A549 (cell line): ENCODE results near the gene MMD. TPM values are rescaled to one million over a fixed set of nuclear protein-coding genes. Genes with fewer than 3 reads are reported as not detected.

Experiments
- ATAC-seq, 2 experiments: fragments of 200-7000 bp in 1 of 2; fragments of >200 bp in 1 of 2; cut with Nextera tagmentation in 1 of 2; cut with Tn5 transposase in 1 of 2; 3 replicates each; pipeline versions ENCODE4 v1.8.0 to v1.9.1; 2018 to 2020; ENCODE audit warnings: mild to moderate bottlenecking in 1 of 2, moderate library complexity in 1 of 2
- CTCF ChIA-PET: fragments of 300-600 bp; sonication (Branson Sonifier 250); formaldehyde crosslinking; extraction: SDS; loops from one replicate; lab custom pipeline; 2021; ENCODE audit warnings: antibody characterized with exemption, inconsistent platforms; lab: Yijun Ruan, JAX
- POLR2A ChIA-PET: fragments of 350-600 bp; formaldehyde crosslinking; extraction: SDS; loops from one replicate; lab custom pipeline; 2021; ENCODE audit warnings: antibody characterized with exemption, inconsistent platforms; lab: Yijun Ruan, JAX
- DNase-seq, 2 experiments: peaks; one replicate each; pipeline versions ENCODE4 v3.0.0 to v3.0.0-alpha.2; 2011 to 2016; ENCODE audit warnings: low read depth in 1 of 2, low spot score in 1 of 2
- FAIRE-seq: peaks from 2 replicates; lab custom pipeline; 2011; peaks lifted over from hg19 to GRCh38; lab: Jason Lieb, UNC
- H3K27ac ChIP-seq, 2 experiments: fragments of >200 bp; sonication (Bioruptor Twin); formaldehyde crosslinking; 3 replicates each; pipeline ENCODE4 v1.5.1; 2016 to 2017
- H3K4me1 ChIP-seq: fragments of >200 bp; sonication (Bioruptor Twin); formaldehyde crosslinking; 3 replicates; pipeline ENCODE4 v1.6.1; 2016
- H3K4me2 ChIP-seq: fragments of >200 bp; sonication (Bioruptor Twin); formaldehyde crosslinking; 3 replicates; pipeline ENCODE4 v1.6.1; 2016
- H3K4me3 ChIP-seq: fragments of >200 bp; sonication (Bioruptor Twin); formaldehyde crosslinking; 3 replicates; pipeline ENCODE4 v1.5.1; 2016
- H3K9me3 ChIP-seq: fragments of >200 bp; sonication (Bioruptor Twin); formaldehyde crosslinking; 3 replicates; pipeline ENCODE4 v1.6.1; 2016
- BCL3 ChIP-seq: fragments of >200 bp; sonication (Bioruptor Twin); formaldehyde crosslinking; IDR thresholded peaks from 3 replicates; pipeline ENCODE4 v1.6.1; 2016
- CBX2 ChIP-seq: fragments of 200-600 bp; sonication (generic); IDR thresholded peaks from 2 replicates; pipeline ENCODE4 v1.6.1; 2016; ENCODE audit warnings: low read depth, mild to moderate bottlenecking, borderline replicate concordance
- CBX8 ChIP-seq: fragments of 200-600 bp; sonication (generic); IDR thresholded peaks from 2 replicates; pipeline ENCODE4 v1.6.1; 2016
- CEBPB ChIP-seq, 2 experiments: fragments of >200 bp in 1 of 2; sonication (Bioruptor Twin) in 1 of 2; formaldehyde crosslinking in 1 of 2; IDR thresholded peaks; 2 replicates each; pipeline ENCODE4 v1.6.1; 2012 to 2016
- CHD2 ChIP-seq: fragments of 150-350 bp; IDR thresholded peaks from 2 replicates; pipeline ENCODE4 v1.6.1; 2014; ENCODE audit warnings: low read length; ENCODE audit not compliant: partially characterized antibody
- EHF ChIP-seq: fragments of 250-450 bp; sonication (Bioruptor Pico); IDR thresholded peaks from 2 replicates; pipeline ENCODE4 v1.5.0; 2020; ENCODE audit warnings: mild to moderate bottlenecking
- ELK1 ChIP-seq: fragments of 150-350 bp; IDR thresholded peaks from 2 replicates; pipeline ENCODE4 v1.6.1; 2014; ENCODE audit warnings: low read depth, mild to moderate bottlenecking, low read length
- EP300 ChIP-seq, 2 experiments: fragments of >200 bp; sonication (Bioruptor Twin); formaldehyde crosslinking; IDR thresholded peaks; 2 replicates in 1 of 2; 3 replicates in 1 of 2; pipeline ENCODE4 v1.6.1; 2016 to 2017
- FOSB ChIP-seq: fragments of 250-450 bp; sonication (Bioruptor Pico); IDR thresholded peaks from 2 replicates; pipeline ENCODE4 v1.5.0; 2020; ENCODE audit warnings: mild to moderate bottlenecking, moderate library complexity
- FOSL2 ChIP-seq, 2 experiments: fragments of 450-650 bp in 1 of 2; fragments of >200 bp in 1 of 2; sonication (Bioruptor Twin) in 1 of 2; formaldehyde crosslinking; IDR thresholded peaks; 2 replicates each; pipeline versions ENCODE4 v1.5.0 to v1.6.1; 2016 to 2020; ENCODE audit warnings: mild to moderate bottlenecking in 1 of 2, moderate library complexity in 1 of 2
- HDAC2 ChIP-seq: fragments of 200-600 bp; sonication (generic); IDR thresholded peaks from 2 replicates; pipeline ENCODE4 v1.6.1; 2016
- HES2 ChIP-seq: fragments of >200 bp; sonication (Bioruptor Twin); formaldehyde crosslinking; IDR thresholded peaks from 2 replicates; pipeline ENCODE4 v1.6.1; 2016
- HEYL ChIP-seq: fragments of 250-450 bp; sonication (Bioruptor Pico); IDR thresholded peaks from 2 replicates; pipeline ENCODE4 v1.8.0; 2021; ENCODE audit warnings: mild to moderate bottlenecking, moderate library complexity
- HOXA7 ChIP-seq: fragments of 250-450 bp; sonication (Bioruptor Pico); IDR thresholded peaks from 2 replicates; pipeline ENCODE4 v1.5.0; 2020; ENCODE audit warnings: mild to moderate bottlenecking, moderate library complexity
- HOXB13 ChIP-seq: fragments of 250-450 bp; sonication (Bioruptor Pico); IDR thresholded peaks from 2 replicates; pipeline ENCODE4 v1.5.0; 2020; ENCODE audit warnings: low read depth, mild to moderate bottlenecking, moderate library complexity
- JUN ChIP-seq, 2 experiments: fragments of >200 bp; sonication (Bioruptor Twin); formaldehyde crosslinking; IDR thresholded peaks; 2 replicates in 1 of 2; 3 replicates in 1 of 2; pipeline ENCODE4 v1.6.1; 2016 to 2017
- JUNB ChIP-seq: fragments of >200 bp; sonication (Bioruptor Twin); formaldehyde crosslinking; IDR thresholded peaks from 2 replicates; pipeline ENCODE4 v1.6.1; 2016
- KDM1A ChIP-seq: fragments of 200-600 bp; sonication (generic); IDR thresholded peaks from 2 replicates; pipeline ENCODE4 v1.6.1; 2016; ENCODE audit warnings: low read depth, mild to moderate bottlenecking
- KDM5A ChIP-seq: fragments of 200-600 bp; sonication (generic); IDR thresholded peaks from 2 replicates; pipeline ENCODE4 v1.6.1; 2016; ENCODE audit warnings: antibody characterized with exemption, mild to moderate bottlenecking
- MAZ ChIP-seq: fragments of 150-350 bp; IDR thresholded peaks from 2 replicates; pipeline ENCODE4 v1.6.1; 2014; ENCODE audit warnings: antibody characterized with exemption, low read depth, low read length, borderline replicate concordance
- MYC ChIP-seq: IDR thresholded peaks from 2 replicates; pipeline ENCODE4 v1.6.1; 2012; ENCODE audit warnings: mild to moderate bottlenecking, inconsistent platforms, low read length, improper control_type of control experiment, borderline replicate concordance
- NR3C1 ChIP-seq: fragments of >200 bp; sonication (Bioruptor Twin); formaldehyde crosslinking; IDR thresholded peaks from 3 replicates; pipeline ENCODE4 v1.6.1; 2017
- PBX3 ChIP-seq: IDR thresholded peaks from 2 replicates; pipeline ENCODE4 v1.6.1; 2012
- PHF8 ChIP-seq: fragments of 200-600 bp; sonication (generic); IDR thresholded peaks from 2 replicates; pipeline ENCODE4 v1.6.1; 2016; ENCODE audit warnings: low read depth, mild to moderate bottlenecking, antibody characterized with exemption, moderate library complexity, borderline replicate concordance
- POLR2A ChIP-seq: IDR thresholded peaks from 2 replicates; pipeline ENCODE4 v1.6.1; 2012; ENCODE audit warnings: mild to moderate bottlenecking, low read length
- RARB ChIP-seq: fragments of 250-450 bp; sonication (Bioruptor Pico); IDR thresholded peaks from 2 replicates; pipeline ENCODE4 v1.8.0; 2021; ENCODE audit warnings: mild to moderate bottlenecking, moderate library complexity
- RCOR1 ChIP-seq: fragments of 150-350 bp; IDR thresholded peaks from 2 replicates; pipeline ENCODE4 v1.6.1; 2014; ENCODE audit warnings: antibody characterized with exemption, low read length, low read depth
- RFX5 ChIP-seq: fragments of 450-650 bp; IDR thresholded peaks from 2 replicates; pipeline ENCODE4 v1.7.1; 2014; ENCODE audit warnings: antibody characterized with exemption, mild to moderate bottlenecking, moderate library complexity
- TFCP2L1 ChIP-seq: fragments of 250-450 bp; sonication (Bioruptor Pico); IDR thresholded peaks from 2 replicates; pipeline ENCODE4 v1.5.0; 2021; ENCODE audit warnings: mild to moderate bottlenecking
- TP53 ChIP-seq: fragments of 250-450 bp; sonication (Bioruptor Pico); IDR thresholded peaks from 2 replicates; pipeline ENCODE4 v1.5.0; 2021; ENCODE audit warnings: mild to moderate bottlenecking, moderate library complexity
- ZSCAN20 ChIP-seq: fragments of 250-450 bp; sonication (Bioruptor Pico); IDR thresholded peaks from 2 replicates; pipeline ENCODE4 v1.8.0; 2022; ENCODE audit warnings: mild to moderate bottlenecking, moderate library complexity
- WGBS: methylation state at CpG from one replicate; pipeline ENCODE4 v1.1.6; 2017; ENCODE audit errors: missing lambda C conversion rate; 5-methylcytosine and 5-hydroxymethylcytosine counted together
- polyA plus RNA-seq, 4 experiments: library from polyadenylated mRNA; depleted of rRNA in 3 of 4; stranded (reverse); fragments of >200 nt; fragmentation: RNase III in 1 of 4; extraction: RNeasy Plus Mini Kit Qiagen cat#74134 plus additional on column Dnase treatment in 1 of 4; gene quantifications; 2 replicates in 3 of 4; 3 replicates in 1 of 4; pipeline ENCODE4 v1.2.3, GENCODE V29; 2011 to 2017

MMD gene
- polyA plus RNA-seq, 2 of the 4 experiments (the other 2 are of a cell fraction) = 22.5 to 54.7 TPM

GRCh38 chr17:55442462-55442861, 20.8 kb upstream of the MMD start:
- TF ChIP-seq HOXA7 (CRISPR knock-in tag) (no peak), CHD2 (no peak), RCOR1 (no peak), FOSB (CRISPR knock-in tag) (no peak), FOSL2 (IDR thresholded peaks at IDR 0.05) (no peak), FOSL2 (CRISPR knock-in tag; IDR thresholded peaks at IDR 0.05) (no peak), KDM5A (no peak), HEYL (CRISPR knock-in tag) (no peak), HDAC2 (no peak), PBX3 (no peak), KDM1A (no peak)
- ChIA-PET CTCF (interaction anchor here (0.5 to 2.0 kb wide), 7 partner anchors 9 to 160 kb away, joined by 3 to 8 read pairs (median 3); no protein-coding TSS in a partner anchor), POLR2A (no interaction called here)
- DNase-seq = no peak
- no peaks in the 10 kb centered on the region for H3K9me3 ChIP-seq
- H3K27ac ChIP-seq = peak overlapping the region; percentile 65 to 79; a peak in 4 of 6 replicates
- no peak for ATAC-seq
- no peak overlapping the region for H3K4me2 ChIP-seq
- no peak overlapping the region for H3K4me3 ChIP-seq
- 95% methylated on average over 5 of the region's 5 CpGs for WGBS
- peaks cover 62% of the 10 kb centered on the region for H3K4me1 ChIP-seq
- no peak for FAIRE-seq

GRCh38 chr17:55441544-55441943, 19.9 kb upstream of the MMD start:
- CTCF ChIA-PET = interaction anchor here (1.1 to 2.0 kb wide), 4 partner anchors 10 to 73 kb away, joined by 3 to 8 read pairs (median 6); no protein-coding TSS in a partner anchor

GRCh38 chr17:55440391-55440790, 18.8 kb upstream of the MMD start:
- DNase-seq (no peak), ATAC-seq (no peak), FAIRE-seq (no peak)
- CTCF ChIA-PET = interaction anchor here (0.7 to 1.5 kb wide), 3 partner anchors 12 to 73 kb away, joined by 3 to 8 read pairs (median 4); no protein-coding TSS in a partner anchor
- POLR2A ChIA-PET = interaction anchor here (1.0 kb wide), 1 partner anchor 15 kb away, joined by 3 read pairs; no protein-coding TSS in a partner anchor
- Histone ChIP-seq H3K4me3 (no peak overlapping the region), H3K27ac (peak overlapping the region; percentile 49 to 79; a peak in 4 of 6 replicates), H3K4me1 (peaks cover 49% of the 10 kb centered on the region), H3K4me2 (no peak overlapping the region), H3K9me3 (no peaks in the 10 kb centered on the region)
- 79% methylated on average over 3 of the region's 3 CpGs for WGBS
- TF ChIP-seq NR3C1 = no peak
- no peak for TF ChIP-seq PHF8
- TF ChIP-seq FOSL2 (IDR thresholded peaks at IDR 0.05) = no peak
- TF ChIP-seq FOSL2 (CRISPR knock-in tag; IDR thresholded peaks at IDR 0.05) = no peak
- TF ChIP-seq CEBPB (IDR thresholded peaks at IDR 0.05) = no peak
- TF ChIP-seq CBX2 = no peak
- no peak for TF ChIP-seq JUN (IDR thresholded peaks at IDR 0.05)
- no peak for TF ChIP-seq MAZ
- no peak for TF ChIP-seq RARB
- no peak for TF ChIP-seq TFCP2L1 (CRISPR knock-in tag)
- no peak for TF ChIP-seq RCOR1
- TF ChIP-seq HES2 = no peak

More at GRCh38 chr17:55441544-55441943, 19.9 kb upstream of the MMD start:
- no peak for DNase-seq
- no peak overlapping the region for H3K4me3 ChIP-seq
- no peak for TF ChIP-seq JUNB
- TF ChIP-seq, all 56 proteins: peak for 0
- POLR2A ChIA-PET = no interaction called here
- Histone ChIP-seq H3K9me3 (no peaks in the 10 kb centered on the region), H3K4me2 (no peak overlapping the region), H3K27ac (peak overlapping the region; percentile 49 to 79), H3K4me1 (peaks cover 57% of the 10 kb centered on the region)
- ATAC-seq (no peak; a peak in 1 of 6 replicates), FAIRE-seq (no peak)
- 44% methylated on average over 2 of the region's 2 CpGs for WGBS

GRCh38 chr17:55437159-55437605, 15.5 kb upstream of the MMD start:
- no peak for FAIRE-seq
- ChIA-PET POLR2A (no interaction called here), CTCF (interaction anchor here (0.9 to 1.9 kb wide), 3 partner anchors 14 to 22 kb away, joined by 3 to 4 read pairs (median 3); no protein-coding TSS in a partner anchor)
- DNase-seq = no peak
- Histone ChIP-seq H3K4me2 (no peak overlapping the region), H3K4me3 (no peak overlapping the region), H3K9me3 (no peaks in the 10 kb centered on the region), H3K27ac (peak overlapping the region; percentile 46 to 70), H3K4me1 (peaks cover 57% of the 10 kb centered on the region)
- WGBS = 84% methylated on average over 5 of the region's 5 CpGs
- ATAC-seq = no peak
- no peak for TF ChIP-seq FOSB (CRISPR knock-in tag)
- no peak for TF ChIP-seq ELK1
- TF ChIP-seq RFX5 = no peak
- TF ChIP-seq BCL3 = no peak
- TF ChIP-seq HOXB13 (CRISPR knock-in tag) = no peak
- TF ChIP-seq ZSCAN20 = no peak
- no peak for TF ChIP-seq CBX8
- no peak for TF ChIP-seq EHF
- no peak for TF ChIP-seq JUN (IDR thresholded peaks at IDR 0.05)
- no peak for TF ChIP-seq MYC
- TF ChIP-seq TP53 = no peak
- no peak for TF ChIP-seq KDM1A
- no peak for TF ChIP-seq EP300 (IDR thresholded peaks at IDR 0.05)
- TF ChIP-seq POLR2A = no peak
